Heart right ventricle (tissue), 16 donors: ENCODE measurements around the gene WAPL. TPM values are rescaled to one million over a fixed set of nuclear protein-coding genes. Genes with fewer than 3 reads are reported as not detected.

Experiments
- ATAC-seq, 8 donors: fragments of 200-7000 bp; cut with Tn5 transposase; one replicate each; pipeline ENCODE4 v1.9.1; 2020; ENCODE audit warnings: mild to moderate bottlenecking in 8 of 8, moderate library complexity in 8 of 8, moderate number of reproducible peaks in 1 of 8
- DNase-seq, 2 donors: peaks; one replicate each; pipeline ENCODE4 v3.0.0-alpha.2; 2020
- H3K27ac ChIP-seq, 10 donors: fragments of 200-600 bp; sonication (generic) in 2 of 10; one replicate each; pipeline versions ENCODE4 v1.5.0 to v1.8.0; 2020 to 2022; ENCODE audit warnings: mild to moderate bottlenecking in 3 of 10
- H3K27me3 ChIP-seq, 7 donors: fragments of 200-600 bp; one replicate each; pipeline ENCODE4 v1.8.0; 2021 to 2022; ENCODE audit warnings: mild to moderate bottlenecking in 2 of 7
- H3K36me3 ChIP-seq, 9 donors: fragments of 200-600 bp; sonication (generic) in 1 of 9; one replicate each; pipeline versions ENCODE4 v1.5.0 to v1.8.0; 2020 to 2022; ENCODE audit warnings: mild to moderate bottlenecking in 2 of 9
- H3K4me1 ChIP-seq, 9 donors: fragments of 200-600 bp; sonication (generic) in 1 of 9; one replicate each; pipeline versions ENCODE4 v1.5.0 to v1.8.0; 2020 to 2022; ENCODE audit warnings: mild to moderate bottlenecking in 4 of 9
- H3K4me3 ChIP-seq, 10 donors: fragments of 200-600 bp; sonication (generic) in 2 of 10; one replicate each; pipeline versions ENCODE4 v1.5.0 to v1.8.0; 2020 to 2022; ENCODE audit warnings: mild to moderate bottlenecking in 7 of 10, moderate library complexity in 2 of 10
- H3K9me3 ChIP-seq, 11 donors: fragments of 200-600 bp in 10 of 11; sonication (generic) in 2 of 11; one replicate each; pipeline versions ENCODE4 v1.5.0 to v1.8.0; 2013 to 2022; ENCODE audit warnings: mild to moderate bottlenecking in 2 of 11, control low read depth in 1 of 11, moderate library complexity in 1 of 11
- WGBS, 2 donors: extraction: QIAGEN DNeasy Blood & Tissue Kit; methylation state at CpG; one replicate each; pipeline ENCODE4 v1.1.7; 2013; ENCODE audit warnings: inconsistent platforms in 1 of 2; 5-methylcytosine and 5-hydroxymethylcytosine counted together
- intact Hi-C, 10 donors: fragments of 100-400 bp; cut with DNase I; formaldehyde crosslinking; loops; one replicate each; pipeline versions ENCODE4 v1.11.1 to v1.14.2; 2022
- polyA plus RNA-seq, 2 donors: library from polyadenylated mRNA; stranded (reverse); fragments of 200-250 nt; gene quantifications; one replicate each; pipeline ENCODE4 v1.2.3, GENCODE V29; 2013
- total RNA-seq, 10 donors: library from RNA; stranded (reverse); fragmentation: NEBNext Ultra II Directional in 3 of 10; extraction: Animal tissue kit (Norgen Biotek cat#: 25700) in 3 of 10; gene quantifications; one replicate each; pipeline versions ENCODE4 v1.2.1 to v1.2.4, GENCODE V29; 2021 to 2023
- TF ChIP-seq, protein P1 (sequence below), 9 donors: fragments of 200-600 bp; sonication (generic) in 2 of 9; IDR thresholded peaks; one replicate each; pipeline versions ENCODE4 v1.5.0 to v1.8.0; 2021 to 2022; ENCODE audit warnings: antibody characterized with exemption in 9 of 9, mild to moderate bottlenecking in 5 of 9, moderate library complexity in 1 of 9
- donor health status: Arrhythmogenic right ventricular cardiomyopathy.
- donor health status: ischemic (EF 13 %, LVEDD 7.1; RV severe dilation, severe dysfunction).
- donor health status: healthy with polysubstance abuse.
- donor health status: DM: no; HTN: yes; CAD: no.
- donor health status: DM: no; HTN: no; CAD: no.
- donor health status: ischemic (EF 25% LVEDD 6.9; RV normal size, moderate dysfunction).
- donor health status: ischemic (EF 25% LVEDD 5.7; RV mildly dilated, moderate dysfunction).
- donor health status: healthy.
- donor health status: DM: yes; HTN: yes; CAD: no.
- donor health status: Ischemic cardiomyopathy.
- donor health status: ischemic (EF 35%, LVEDD 5.7; RV mildly dilated, moderate dysfunction).
- donor health status: nonischemic (EF 11% LVEDD 7.7; RV severe dilation, severe dysfunction).
- donor health status: DM: yes; HTN: yes; CAD: no.
- donor health status: PGD.
- donor health status: ischemic (EF 29% LVEDD 5.4; RV normal size, mild dysfunction).
- donor health status: nonischemic (EF 23%, LVEDD 6.1; RV moderate dilation, normal function).

Gene WAPL
- total and polyA plus RNA-seq, 12 donors = 10.0 to 29.5 (median 23.4) TPM

DNA sequence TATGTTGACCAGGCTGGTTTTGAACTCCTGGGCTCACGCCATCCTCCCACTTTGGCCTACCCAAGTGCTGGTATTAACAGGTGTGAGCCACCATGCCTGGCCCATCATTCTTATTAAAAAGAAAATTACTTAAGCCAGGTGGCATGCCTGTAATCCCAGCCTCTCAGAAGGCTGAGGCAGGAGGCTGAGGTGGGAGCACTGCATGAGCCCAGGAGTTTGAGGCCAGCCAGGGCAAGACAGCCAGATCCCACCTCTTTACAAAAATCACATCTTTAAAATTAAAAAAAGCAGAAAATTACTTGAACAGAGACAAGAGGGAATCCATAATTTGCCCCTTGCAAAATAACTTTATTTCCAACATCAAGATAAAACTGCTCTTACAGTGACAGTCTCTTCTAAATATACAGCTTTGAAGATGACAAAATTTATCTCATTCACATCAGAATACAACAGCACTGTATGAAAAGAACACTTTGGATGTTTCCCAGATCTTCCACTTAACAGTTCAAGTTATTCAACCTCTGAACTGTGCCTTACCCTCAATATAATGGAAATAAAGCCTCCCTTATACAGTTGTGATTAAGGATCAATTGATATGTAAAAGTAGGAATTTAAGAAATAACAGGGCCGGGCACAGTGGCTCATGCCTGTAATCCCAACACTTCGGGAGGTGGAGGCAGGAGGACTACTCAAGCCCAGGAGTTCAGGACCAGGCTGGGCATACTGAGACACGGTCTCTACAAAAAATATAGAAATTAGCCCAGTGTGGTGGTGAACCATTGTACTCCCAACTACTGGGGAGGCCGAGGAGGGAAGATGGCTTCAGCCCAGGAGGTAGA, 10.3 kb downstream of the WAPL start:
- peaks cover 0 to 76% (median 4%) of the 10 kb centered on the region in 9 donors for H3K36me3 ChIP-seq
- no peaks in the 10 kb centered on the region for H3K27me3 ChIP-seq
- WGBS, 2 donors = 93 to 96% methylated on average over 5 of the region's 5 CpGs
- no peaks in the 10 kb centered on the region for H3K9me3 ChIP-seq
- no peak overlapping the region for H3K27ac ChIP-seq
- no peak for DNase-seq
- no peak overlapping the region for H3K4me3 ChIP-seq
- ATAC-seq = no peak
- TF ChIP-seq, protein P1, sequence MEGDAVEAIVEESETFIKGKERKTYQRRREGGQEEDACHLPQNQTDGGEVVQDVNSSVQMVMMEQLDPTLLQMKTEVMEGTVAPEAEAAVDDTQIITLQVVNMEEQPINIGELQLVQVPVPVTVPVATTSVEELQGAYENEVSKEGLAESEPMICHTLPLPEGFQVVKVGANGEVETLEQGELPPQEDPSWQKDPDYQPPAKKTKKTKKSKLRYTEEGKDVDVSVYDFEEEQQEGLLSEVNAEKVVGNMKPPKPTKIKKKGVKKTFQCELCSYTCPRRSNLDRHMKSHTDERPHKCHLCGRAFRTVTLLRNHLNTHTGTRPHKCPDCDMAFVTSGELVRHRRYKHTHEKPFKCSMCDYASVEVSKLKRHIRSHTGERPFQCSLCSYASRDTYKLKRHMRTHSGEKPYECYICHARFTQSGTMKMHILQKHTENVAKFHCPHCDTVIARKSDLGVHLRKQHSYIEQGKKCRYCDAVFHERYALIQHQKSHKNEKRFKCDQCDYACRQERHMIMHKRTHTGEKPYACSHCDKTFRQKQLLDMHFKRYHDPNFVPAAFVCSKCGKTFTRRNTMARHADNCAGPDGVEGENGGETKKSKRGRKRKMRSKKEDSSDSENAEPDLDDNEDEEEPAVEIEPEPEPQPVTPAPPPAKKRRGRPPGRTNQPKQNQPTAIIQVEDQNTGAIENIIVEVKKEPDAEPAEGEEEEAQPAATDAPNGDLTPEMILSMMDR (IDR thresholded peaks at IDR 0.05) = no peak
- intact Hi-C loops = no loop called here
- H3K4me1 ChIP-seq = peaks cover 0 to 73% (median 56%) of the 10 kb centered on the region in 9 donors

DNA sequence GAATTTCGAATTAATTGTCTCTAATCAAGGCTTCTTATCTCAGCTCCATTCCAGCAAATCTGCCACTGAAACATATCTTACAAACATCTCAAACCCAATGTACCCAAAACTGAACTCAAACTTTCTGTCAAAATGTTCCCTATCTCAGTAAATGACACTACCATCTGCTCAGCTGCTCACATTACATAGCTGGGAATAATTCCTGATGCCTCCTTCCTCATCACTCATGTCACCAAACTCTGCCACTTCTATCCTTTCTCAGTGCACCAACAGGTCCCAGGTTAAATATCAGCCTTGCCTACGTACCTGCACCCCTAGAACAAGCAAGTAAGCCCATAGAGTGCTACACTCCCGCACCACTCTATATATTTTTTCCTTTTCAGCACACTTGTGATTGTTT, 12.4 kb downstream of the WAPL start:
- no peak for ATAC-seq
- no peak overlapping the region for H3K4me3 ChIP-seq
- DNase-seq = no peak
- H3K4me1 ChIP-seq = peaks cover 3 to 72% (median 47%) of the 10 kb centered on the region in 9 donors
- H3K27me3 ChIP-seq = no peaks in the 10 kb centered on the region
- no peaks in the 10 kb centered on the region for H3K9me3 ChIP-seq
- TF ChIP-seq, protein P1 (IDR thresholded peaks at IDR 0.05) = no peak
- 94 to 96% methylated on average over 3 of the region's 3 CpGs for WGBS, 2 donors
- H3K27ac ChIP-seq = no peak overlapping the region
- peaks cover 0 to 72% (median 0%) of the 10 kb centered on the region in 9 donors for H3K36me3 ChIP-seq
- intact Hi-C loops = loop anchor here in 1 of 10 donors (10.0 kb wide), 1 partner anchor 104 kb away; no protein-coding TSS in a partner anchor

DNA sequence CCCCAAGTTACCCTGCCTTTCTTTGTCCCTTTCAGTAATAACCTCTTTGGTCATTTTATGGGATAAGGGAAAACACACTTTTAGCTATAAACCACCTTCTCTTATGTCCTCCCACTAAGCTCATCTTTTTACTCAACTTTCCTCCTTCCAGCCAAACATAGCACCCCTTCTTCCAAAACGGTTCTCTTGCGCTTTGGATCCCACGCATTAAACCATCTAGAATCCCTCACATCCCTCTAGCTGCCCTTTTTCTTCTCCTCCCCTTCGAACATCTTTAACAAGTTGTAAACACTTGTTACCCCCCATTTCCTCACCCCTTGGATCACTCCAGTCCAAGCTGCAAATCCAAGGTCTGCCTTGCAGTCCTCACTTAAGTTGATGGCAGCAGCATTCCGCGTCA, 13.4 kb downstream of the WAPL start:
- no peak for DNase-seq
- TF ChIP-seq, protein P1 (IDR thresholded peaks at IDR 0.05) = no peak
- Histone ChIP-seq H3K9me3 (no peaks in the 10 kb centered on the region), H3K27me3 (no peaks in the 10 kb centered on the region), H3K27ac (no peak overlapping the region), H3K36me3 (peaks cover 0 to 74% (median 0%) of the 10 kb centered on the region in 9 donors), H3K4me1 (peaks cover 3 to 63% (median 39%) of the 10 kb centered on the region in 9 donors), H3K4me3 (no peak overlapping the region)
- intact Hi-C loops = loop anchor here in 1 of 10 donors (10.0 kb wide), 1 partner anchor 103 kb away; no protein-coding TSS in a partner anchor
- 93 to 94% methylated on average over 6 of the region's 6 CpGs for WGBS, 2 donors
- no peak for ATAC-seq

DNA sequence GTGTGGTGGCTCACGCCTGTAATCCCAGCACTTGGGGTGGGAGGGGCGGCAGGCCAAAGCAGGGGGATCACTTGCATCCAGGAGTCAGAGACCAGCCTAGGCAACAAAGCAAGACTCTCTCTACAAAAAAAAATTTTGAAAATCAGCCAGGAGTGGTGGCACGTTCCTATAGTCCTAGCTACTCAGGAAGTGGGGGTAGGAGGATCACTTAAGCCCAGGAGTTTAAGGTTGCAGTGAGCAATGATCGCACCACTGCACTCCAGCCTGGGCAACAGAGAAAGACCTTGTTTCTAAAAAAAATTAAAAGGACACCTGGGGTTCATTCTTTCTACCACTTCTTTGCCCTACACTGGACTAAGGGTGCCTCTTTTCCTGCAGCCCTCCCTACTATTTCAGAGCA, 15.1 kb downstream of the WAPL start:
- no peaks in the 10 kb centered on the region for H3K9me3 ChIP-seq
- H3K36me3 ChIP-seq = peaks cover 0 to 75% (median 0%) of the 10 kb centered on the region in 9 donors
- WGBS, 2 donors = 71 to 72% methylated on average over 4 of the region's 4 CpGs
- no peak overlapping the region for H3K27ac ChIP-seq
- no peak overlapping the region for H3K4me3 ChIP-seq
- DNase-seq = no peak
- H3K27me3 ChIP-seq = no peaks in the 10 kb centered on the region
- intact Hi-C loops = loop anchor here in 1 of 10 donors (10.0 kb wide), 1 partner anchor 102 kb away; no protein-coding TSS in a partner anchor
- TF ChIP-seq, protein P1 (IDR thresholded peaks at IDR 0.05) = no peak
- H3K4me1 ChIP-seq = peaks cover 0 to 49% (median 26%) of the 10 kb centered on the region in 9 donors
- ATAC-seq = peak in 2 of 8 donors; percentile 13 to 14
